Hair follicle dermal papilla cell (primary cell): ENCODE data around the gene AGPAT2. TPM values are rescaled to one million over a fixed set of nuclear protein-coding genes. Genes with fewer than 3 reads are reported as not detected.

Source experiments
- small RNA-seq: library from RNA; depleted of rRNA; stranded (forward); fragments of <200 nt; gene quantifications from one replicate; pipeline ENCODE3, GENCODE V24; 2012
- total RNA-seq: library from RNA; depleted of rRNA; stranded (reverse); fragments of >200 nt; gene quantifications from 2 replicates; pipeline ENCODE4 v1.2.3, GENCODE V29; 2012

AGPAT2 gene
- 36.0 and 37.6 TPM in 2 replicates for total RNA-seq

DNA sequence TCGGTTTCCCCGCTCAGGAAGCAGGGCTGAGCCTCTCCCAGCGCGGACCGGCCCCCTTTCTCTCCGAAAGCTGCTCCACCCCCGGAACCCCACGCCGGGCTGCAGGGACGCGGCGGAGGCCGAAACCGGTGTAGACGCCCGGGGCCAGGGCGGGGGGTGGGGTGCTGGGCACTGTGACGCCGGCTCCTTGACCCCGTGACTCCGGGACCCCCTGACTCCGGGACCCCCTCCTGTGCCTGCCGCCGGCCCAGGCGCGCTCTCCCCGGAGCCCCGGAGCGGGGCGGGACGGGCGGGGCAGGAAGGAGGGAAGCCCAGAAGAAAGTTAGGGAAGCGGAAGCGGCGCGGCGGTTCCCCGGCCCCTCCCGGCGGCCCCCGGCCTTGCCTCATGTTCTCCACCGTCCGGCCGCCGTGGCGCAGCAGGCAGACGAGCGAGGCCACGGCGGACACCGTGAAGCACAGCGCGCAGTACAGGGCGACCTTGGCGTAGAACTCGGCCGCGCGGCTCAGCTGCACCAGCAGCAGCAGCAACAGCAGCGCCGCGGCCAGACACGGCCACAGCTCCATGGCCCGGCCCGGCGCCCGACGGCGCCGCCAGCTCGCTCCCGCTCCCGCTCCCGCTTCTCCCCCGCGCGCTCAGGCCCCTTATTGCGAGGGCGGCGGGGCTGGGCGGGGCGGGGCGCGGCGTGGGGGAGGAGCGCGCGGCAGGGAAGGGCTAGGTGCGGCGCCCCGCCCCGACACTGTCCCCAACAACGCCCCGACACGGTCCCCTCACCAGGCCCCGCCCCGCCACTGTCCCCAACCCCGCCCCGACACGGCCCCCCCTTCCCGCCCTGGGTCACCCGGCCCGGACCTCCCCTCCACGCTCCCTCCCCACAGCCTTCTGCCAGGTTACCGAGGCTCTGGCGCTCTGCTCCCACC, at the start of gene AGPAT2:
TSS of gene AGPAT2 (minus strand) at position 664 of the 918 bp plus-strand sequence. CDS start at position 564, 100 bp downstream.

DNA sequence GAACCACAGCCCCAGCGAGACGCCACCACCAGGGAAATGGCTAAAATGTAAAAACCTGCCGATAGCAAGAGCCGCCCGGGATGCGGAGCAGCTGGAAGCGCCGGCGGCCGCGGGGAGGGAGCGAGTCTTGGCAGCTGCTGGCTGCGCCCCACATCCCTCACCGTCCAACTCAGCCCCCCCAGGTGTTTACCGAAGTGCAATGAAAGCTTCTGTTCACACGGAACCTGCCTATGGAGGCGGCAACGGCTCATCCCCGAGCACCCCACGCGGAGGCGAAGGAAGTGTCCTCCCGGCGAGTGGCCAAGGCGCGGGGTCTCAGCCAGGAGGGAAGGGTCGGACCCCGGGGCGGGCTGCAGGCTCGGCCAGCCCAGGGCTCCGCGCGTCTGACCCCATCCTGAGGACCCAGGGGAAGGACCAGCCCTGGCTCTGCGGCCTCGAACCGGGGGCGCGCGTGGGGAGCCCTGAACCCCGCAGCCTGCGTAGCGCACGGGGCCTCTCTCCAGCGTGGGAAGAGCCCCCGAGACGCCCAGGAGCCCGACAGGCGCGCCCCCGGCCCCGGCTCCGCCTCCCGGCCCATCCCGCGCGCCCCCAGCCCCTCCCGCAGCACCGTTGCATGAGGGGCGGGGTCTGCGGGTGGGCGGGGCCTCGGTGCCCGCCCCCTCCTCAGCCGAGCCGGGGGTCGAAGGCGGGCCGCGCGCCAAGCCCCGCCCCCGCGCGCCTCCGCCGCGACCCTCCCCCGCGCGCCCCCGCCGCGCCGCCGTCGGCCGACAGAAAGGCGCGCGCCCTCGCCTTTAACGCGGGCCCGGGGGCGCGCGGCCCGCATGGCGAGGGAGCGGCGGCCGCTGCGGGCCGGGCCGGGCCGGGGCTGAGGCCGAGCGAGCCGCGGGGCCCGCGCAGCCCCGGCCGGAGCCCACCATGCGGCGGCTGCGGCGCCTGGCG, 24.8 kb upstream of the AGPAT2 start, which contains the start of gene DIPK1B:
TSS of gene DIPK1B (plus strand) at position 822 of the 939 bp plus-strand sequence. CDS start at position 916, 94 bp downstream.

GRCh38 chr9:136662656-136663581, 24.3 kb downstream of the AGPAT2 start, which contains the start of gene EGFL7:
Gene EGFL7, plus strand, starts transcription at chr9:136662916. Its CDS starts 5,367 bp downstream, at chr9:136668283.

Small RNA genes lying within 50 kb of the gene (small RNA-seq; reads per million reads assigned to genes)
- gene MIR126: 11,827 reads per million, percentile 100 among the genes with 10 or more reads in this experiment

Other genes starting within 250 kb of the AGPAT2 start
- gene INPP5E, start 247.6 kb downstream of the AGPAT2 start, total RNA-seq: 11.9 and 13.1 TPM in 2 replicates
- gene SEC16A, start 204.4 kb downstream of the AGPAT2 start, total RNA-seq: 43.7 and 53.5 TPM in 2 replicates
- 8.4 and 15.1 TPM in 2 replicates for gene NOTCH1, start 141.4 kb downstream of the AGPAT2 start, total RNA-seq
- gene EGFL7, start 24.5 kb downstream of the AGPAT2 start, total RNA-seq: 4.5 and 8.1 TPM in 2 replicates
- gene DIPK1B, start 25.1 kb upstream of the AGPAT2 start, total RNA-seq: 0.12 TPM in 1 of 2 replicates, not detected in the other
- gene LCN10, start 55.5 kb upstream of the AGPAT2 start, total RNA-seq: not detected in 2 replicates
- not detected in 2 replicates for gene LCN6, start 61.1 kb upstream of the AGPAT2 start, total RNA-seq
- gene LCN8, start 70.8 kb upstream of the AGPAT2 start, total RNA-seq: not detected in 2 replicates
- gene LCN15, start 77.1 kb upstream of the AGPAT2 start, total RNA-seq: not detected in 2 replicates
- 28.6 and 32.7 TPM in 2 replicates for gene TMEM141, start 103.9 kb upstream of the AGPAT2 start, total RNA-seq
- 0.16 and 0.73 TPM in 2 replicates for gene CCDC183, start 108.9 kb upstream of the AGPAT2 start, total RNA-seq
- 83.5 and 85.7 TPM in 2 replicates for gene RABL6, start 120.5 kb upstream of the AGPAT2 start, total RNA-seq
- 0.85 and 0.97 TPM in 2 replicates for gene AJM1, start 155.0 kb upstream of the AGPAT2 start, total RNA-seq
- 49.8 and 55.1 TPM in 2 replicates for gene PHPT1, start 162.0 kb upstream of the AGPAT2 start, total RNA-seq
- 1.1 and 1.9 TPM in 2 replicates for gene MAMDC4, start 164.9 kb upstream of the AGPAT2 start, total RNA-seq
- 119 and 175 TPM in 2 replicates for gene EDF1, start 178.9 kb upstream of the AGPAT2 start, total RNA-seq
- gene TRAF2, start 199.1 kb upstream of the AGPAT2 start, total RNA-seq: 6.6 and 6.8 TPM in 2 replicates